ENCODE data around the gene ECSCR.
"Not testable (repeated sequence)": the region's sequence is repeated elsewhere in the genome, so short reads cannot be mapped to it uniquely, and the experiment has no call there.

ECSCR gene, protein sequence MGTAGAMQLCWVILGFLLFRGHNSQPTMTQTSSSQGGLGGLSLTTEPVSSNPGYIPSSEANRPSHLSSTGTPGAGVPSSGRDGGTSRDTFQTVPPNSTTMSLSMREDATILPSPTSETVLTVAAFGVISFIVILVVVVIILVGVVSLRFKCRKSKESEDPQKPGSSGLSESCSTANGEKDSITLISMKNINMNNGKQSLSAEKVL

GRCh38 chr5:139462586-139463276 is at the start of gene ECSCR:
Gene ECSCR (minus strand): TSS chr5:139462743. CDS start chr5:139462670, 73 bp downstream.
- DNase-seq: no peak

- DNase-seq: not testable (repeated sequence)
Observed at GRCh38 chr5:139504722-139505121, 42.2 kb upstream of the ECSCR start.

GRCh38 chr5:139503879-139504278 is 41.3 kb upstream of the ECSCR start:
- not testable (repeated sequence) for DNase-seq

GRCh38 chr5:139503036-139503817 is 40.7 kb upstream of the ECSCR start:
- DNase-seq: not testable (repeated sequence)

- DNase-seq: no peak
Observed at GRCh38 chr5:139501381-139501780, 38.8 kb upstream of the ECSCR start.

- DNase-seq: no peak
Observed at GRCh38 chr5:139495638-139496435, 33.3 kb upstream of the ECSCR start.

DNA sequence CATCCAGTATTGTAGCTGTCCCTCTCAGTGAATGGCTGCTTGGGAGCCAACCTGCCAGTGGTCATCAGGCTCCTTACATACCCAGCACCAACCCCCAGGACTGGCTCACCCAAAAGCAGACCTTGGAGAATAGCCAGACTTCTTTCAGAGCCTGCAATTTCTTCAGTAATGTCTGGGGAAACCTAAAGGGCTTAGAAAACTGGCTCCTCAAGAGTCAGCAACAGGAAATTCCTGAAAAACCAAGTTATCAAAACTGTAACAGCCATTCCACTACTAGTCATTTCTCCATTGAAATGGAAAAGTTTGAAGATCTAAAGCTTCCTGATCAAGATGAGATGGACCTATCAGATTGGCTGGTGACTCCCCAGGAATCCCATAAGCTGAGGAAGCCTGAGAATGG is 32.3 kb upstream of the ECSCR start:
- no peak for DNase-seq

DNA sequence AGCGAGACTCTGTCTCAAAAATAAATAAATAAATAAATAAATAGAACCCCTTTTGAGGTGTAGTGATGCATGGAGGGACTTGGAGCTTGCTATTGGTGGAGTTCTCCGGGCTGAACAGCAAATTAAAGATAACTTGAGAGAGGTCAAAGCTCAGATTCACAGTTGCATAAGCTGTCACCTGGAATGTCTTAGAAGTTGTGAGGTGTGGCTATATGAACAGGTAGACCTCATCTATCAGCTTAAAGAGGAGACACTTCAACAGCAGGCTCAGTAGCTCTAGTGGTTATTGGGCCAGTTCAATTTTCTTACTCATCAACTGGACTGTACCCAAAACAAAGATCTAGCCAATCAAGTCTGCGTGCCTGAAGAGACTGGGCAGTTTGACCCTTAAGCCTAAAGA is 31.7 kb upstream of the ECSCR start:
- DNase-seq: no peak

DNA sequence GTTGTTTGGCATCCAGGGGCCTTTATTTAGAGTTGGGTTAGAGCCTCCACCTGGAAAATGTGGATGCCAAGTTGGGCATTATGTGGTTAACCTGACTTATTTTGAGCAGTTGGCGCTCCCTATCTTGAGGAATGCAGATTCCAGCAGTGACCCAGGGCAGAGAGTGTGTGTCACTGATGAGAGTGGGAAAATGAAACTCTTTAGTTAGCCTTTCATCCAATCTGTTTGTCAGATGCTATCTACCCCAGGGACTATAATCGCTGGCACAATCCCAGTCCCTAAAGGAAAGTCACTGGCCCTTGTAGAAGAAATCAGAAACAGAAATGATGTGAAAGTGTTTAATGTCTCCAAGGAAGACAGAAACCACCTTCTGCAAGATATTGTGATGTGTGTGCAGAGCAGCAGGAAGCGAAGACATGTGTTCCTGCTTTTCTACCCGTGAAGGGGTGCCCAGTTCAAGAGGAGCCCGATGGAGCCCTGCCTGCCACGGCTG is 30.2 kb upstream of the ECSCR start:
- no peak for DNase-seq

GRCh38 chr5:139488260-139488659 is 25.7 kb upstream of the ECSCR start:
- DNase-seq: no peak

DNA sequence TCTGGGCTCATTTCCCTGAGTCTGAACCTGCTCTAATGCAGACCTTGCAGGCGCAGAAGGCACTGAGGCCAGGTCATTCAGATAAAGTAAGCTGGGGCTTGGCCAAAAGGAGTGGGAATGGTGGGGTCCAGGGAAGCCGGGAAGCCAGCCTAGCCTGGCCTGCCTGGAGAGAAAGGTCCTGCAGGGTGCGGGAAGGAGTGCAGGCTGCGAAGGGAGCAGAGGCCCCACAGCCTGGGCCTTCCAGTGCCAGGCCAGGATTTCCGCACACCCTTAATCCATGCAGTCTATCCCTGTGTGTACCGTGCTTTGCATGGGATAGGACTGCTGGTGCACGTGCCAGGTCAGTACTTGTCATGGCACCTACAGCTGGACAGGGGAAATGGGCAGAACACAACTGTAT is 23.7 kb upstream of the ECSCR start:
- DNase-seq: no peak

DNA sequence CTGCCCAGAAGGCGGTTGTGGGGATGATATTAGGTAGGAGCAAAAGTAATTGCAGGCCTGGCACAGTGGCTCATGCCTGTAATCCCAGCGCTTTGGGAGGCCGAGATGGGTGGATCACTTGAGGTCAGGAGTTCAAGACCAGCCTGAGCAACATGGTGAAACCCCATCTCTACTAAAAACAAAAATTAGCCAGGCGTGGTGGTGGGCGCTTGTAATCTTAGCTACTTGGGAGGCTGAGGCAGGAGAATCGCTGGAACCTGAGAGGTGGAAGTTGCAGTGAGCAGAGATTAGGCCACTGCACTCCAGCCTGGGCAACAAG is 20.3 kb upstream of the ECSCR start:
- not testable (repeated sequence) for DNase-seq

- peak; percentile 62 for DNase-seq
Observed at GRCh38 chr5:139482050-139482889, 19.7 kb upstream of the ECSCR start, which contains the start of gene STING1. Gene STING1 (minus strand): TSS chr5:139482758. CDS start chr5:139481704, 1,054 bp downstream.

- no peak for DNase-seq
Observed at GRCh38 chr5:139481580-139482049, 19.1 kb upstream of the ECSCR start.

GRCh38 chr5:139481122-139481533 is 18.6 kb upstream of the ECSCR start:
- DNase-seq: no peak

GRCh38 chr5:139479729-139480128 is 17.2 kb upstream of the ECSCR start:
- not testable (repeated sequence) for DNase-seq

- not testable (repeated sequence) for DNase-seq
Observed at GRCh38 chr5:139478657-139479423, 16.3 kb upstream of the ECSCR start.

- DNase-seq: no peak
Observed at GRCh38 chr5:139475865-139476617, 13.5 kb upstream of the ECSCR start.

- DNase-seq: no peak
Observed at GRCh38 chr5:139474890-139475791, 12.6 kb upstream of the ECSCR start.

Measured in activated gamma-delta T cell treated with Interleukin-2 at 50 U/mL for 16 hours (primary cell).